Neural progenitor cell (in vitro differentiated cells): ENCODE results near the gene ITGA1.

Source experiments
- CTCF ChIP-seq: fragments of 200-600 bp; sonication (generic); IDR thresholded peaks from 2 replicates; pipeline ENCODE4 v1.5.1; 2017; ENCODE audit warnings: antibody characterized with exemption, mild to moderate bottlenecking
- EZH2 ChIP-seq: fragments of 200-600 bp; sonication (generic); IDR thresholded peaks from 2 replicates; pipeline ENCODE4 v1.6.1; 2017; ENCODE audit warnings: antibody characterized with exemption, mild to moderate bottlenecking, moderate library complexity
- EZH2phosphoT487 ChIP-seq: fragments of 200-600 bp; sonication (generic); IDR thresholded peaks from 2 replicates; pipeline ENCODE4 v1.6.1; 2017; ENCODE audit warnings: antibody characterized with exemption

- no peak for TF ChIP-seq CTCF
- TF ChIP-seq EZH2 = no peak
- TF ChIP-seq EZH2phosphoT487 = no peak
Observed at GRCh38 chr5:52846182-52846842, 58.6 kb downstream of the ITGA1 start.
